ENCODE data around the gene PRKCA. TPM values are rescaled to one million over a fixed set of nuclear protein-coding genes. Genes with fewer than 3 reads are reported as not detected.

PRKCA gene
- total RNA-seq, 1 experiment from 2014 or later = 26.8 TPM

DNA sequence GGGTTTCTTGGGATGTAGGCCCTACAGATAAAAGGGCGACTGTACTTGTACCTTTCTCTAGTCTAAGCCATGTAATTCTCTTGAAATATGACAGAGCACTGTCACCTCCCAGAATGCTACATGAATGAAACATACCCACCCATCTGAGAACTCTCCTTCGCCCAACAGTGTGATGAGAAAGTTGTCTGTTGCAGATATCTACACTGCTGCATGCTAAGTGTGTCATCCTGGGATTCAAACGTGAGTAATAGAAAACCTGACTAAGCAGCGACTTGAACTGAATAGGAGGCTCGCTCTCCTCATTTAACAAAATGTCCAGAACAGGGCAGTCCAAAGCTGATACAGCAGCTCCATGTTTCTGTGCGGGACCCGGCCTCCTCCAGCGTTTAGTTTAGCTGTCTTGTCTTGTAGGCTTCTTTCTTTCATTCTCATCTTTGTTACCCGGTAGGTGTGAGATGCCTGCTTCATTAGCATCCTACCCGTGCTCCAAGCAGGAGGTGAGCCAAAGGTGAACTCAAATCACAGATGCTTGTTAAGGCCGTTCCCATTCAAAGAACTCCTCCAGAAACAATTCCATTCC lies 211.9 kb downstream of the PRKCA start:
- DNase-seq (ENCODE audit: low read depth) = peak; percentile 51

DNA sequence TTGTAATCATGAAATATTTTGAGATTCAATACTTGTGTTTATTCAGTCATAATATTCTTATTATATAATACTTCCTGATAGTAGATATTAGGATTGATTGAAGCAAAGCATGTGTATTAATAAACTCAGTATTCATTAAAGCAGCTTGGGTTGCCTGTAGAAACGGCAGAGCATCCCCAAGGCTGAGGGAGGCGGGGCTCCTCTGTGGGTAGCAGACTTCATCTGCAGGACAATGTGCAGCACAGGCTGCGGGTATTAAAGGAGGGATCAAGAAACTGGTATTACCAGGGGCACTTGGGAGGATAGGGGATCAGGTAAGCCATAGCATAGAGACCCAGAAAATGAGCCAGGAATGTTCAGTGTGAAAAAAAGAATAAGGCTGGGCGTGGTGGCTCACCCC lies 213.6 kb downstream of the PRKCA start:
- no peak for DNase-seq (ENCODE audit: low read depth)

DNA sequence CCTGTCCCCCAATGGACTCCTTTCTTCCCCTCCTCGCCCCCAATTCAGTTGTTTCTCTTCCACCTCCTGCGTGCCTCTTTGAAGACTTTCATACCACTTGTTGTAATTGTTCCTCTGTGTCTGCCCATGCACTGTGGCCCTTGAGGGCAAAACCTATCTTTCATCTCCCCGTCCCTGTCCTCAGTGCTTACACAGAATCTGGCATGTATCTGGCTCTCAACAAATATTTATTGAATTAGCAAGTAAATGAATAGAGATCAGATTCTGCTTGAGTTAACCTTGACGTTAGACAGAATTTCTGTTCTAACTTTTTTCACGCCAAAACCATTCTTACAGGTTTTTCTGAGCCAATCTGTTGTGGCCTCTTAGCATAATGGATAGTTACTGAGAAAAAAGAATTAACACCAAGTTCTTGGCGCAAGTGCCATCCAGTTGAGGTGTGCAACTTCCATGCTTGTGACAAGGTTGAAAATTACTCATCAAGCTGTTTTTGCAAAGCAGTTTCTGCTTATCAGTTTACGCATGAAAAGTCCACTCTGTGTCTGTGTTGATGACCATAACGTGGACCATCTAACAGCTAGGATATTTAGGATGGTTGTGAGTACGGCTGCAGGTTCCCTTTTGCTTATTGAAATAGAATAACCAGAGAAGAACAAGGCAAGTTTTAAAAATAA lies 215.1 kb downstream of the PRKCA start:
- no peak for DNase-seq (ENCODE audit: low read depth)

DNA sequence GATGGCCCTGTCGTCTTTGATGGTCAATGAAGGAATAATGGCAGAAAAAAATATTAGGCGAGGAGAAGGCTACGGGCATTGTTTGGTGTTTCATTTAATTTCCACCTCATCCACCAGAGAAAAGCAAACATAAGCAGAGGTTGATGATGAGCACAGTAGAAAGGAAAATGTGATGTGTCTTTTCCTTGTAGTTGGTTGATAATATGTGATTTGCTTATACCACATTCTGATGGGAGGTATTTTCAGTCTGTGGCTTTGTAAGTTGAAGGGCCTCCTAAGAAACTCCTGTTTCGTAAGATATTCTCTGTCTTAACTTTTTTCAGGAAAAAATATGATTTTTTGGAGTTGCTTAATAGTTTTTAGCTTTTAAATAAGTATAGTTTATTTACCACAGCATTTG lies 215.7 kb downstream of the PRKCA start:
- no peak for DNase-seq (ENCODE audit: low read depth)

DNA sequence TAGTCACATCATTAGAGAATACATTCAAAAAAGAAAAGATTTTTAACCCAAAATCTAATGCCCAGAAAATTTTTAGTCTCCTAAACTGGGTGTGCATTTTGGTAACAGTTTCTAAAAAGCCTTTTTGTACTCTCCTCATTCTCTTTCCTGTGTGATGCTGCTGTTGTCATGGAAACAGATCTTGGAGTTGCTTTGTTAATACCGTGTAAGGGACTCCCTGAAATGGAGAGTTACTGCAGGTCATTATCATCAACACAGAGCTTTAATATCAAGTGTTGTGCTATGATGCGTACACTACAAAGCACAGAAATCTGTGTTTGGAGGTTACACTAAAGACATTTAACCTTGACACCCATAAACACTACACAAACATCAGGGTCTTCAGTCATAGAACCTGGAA lies 216.3 kb downstream of the PRKCA start:
- DNase-seq (ENCODE audit: low read depth) = peak; percentile 41

DNA sequence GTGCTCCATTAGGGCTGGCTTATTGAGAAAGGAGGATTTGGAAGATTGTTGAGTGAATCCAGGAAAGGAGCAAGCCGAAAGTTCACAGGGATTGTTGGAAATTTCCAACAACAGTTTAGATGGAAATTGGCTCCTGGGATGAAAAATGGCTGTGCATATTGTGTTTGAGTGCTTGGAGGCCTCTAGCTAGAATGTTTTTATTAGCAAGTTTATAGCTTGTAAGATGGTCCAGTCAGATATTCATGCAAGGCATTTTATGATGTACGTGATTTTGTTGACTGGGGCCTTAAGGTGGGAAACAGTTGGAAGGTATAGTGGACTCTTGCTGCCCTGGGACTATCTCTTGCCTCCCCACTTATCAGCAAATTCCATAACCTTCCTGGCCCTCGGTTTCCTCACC lies 216.7 kb downstream of the PRKCA start:
- no peak for DNase-seq (ENCODE audit: low read depth)

DNA sequence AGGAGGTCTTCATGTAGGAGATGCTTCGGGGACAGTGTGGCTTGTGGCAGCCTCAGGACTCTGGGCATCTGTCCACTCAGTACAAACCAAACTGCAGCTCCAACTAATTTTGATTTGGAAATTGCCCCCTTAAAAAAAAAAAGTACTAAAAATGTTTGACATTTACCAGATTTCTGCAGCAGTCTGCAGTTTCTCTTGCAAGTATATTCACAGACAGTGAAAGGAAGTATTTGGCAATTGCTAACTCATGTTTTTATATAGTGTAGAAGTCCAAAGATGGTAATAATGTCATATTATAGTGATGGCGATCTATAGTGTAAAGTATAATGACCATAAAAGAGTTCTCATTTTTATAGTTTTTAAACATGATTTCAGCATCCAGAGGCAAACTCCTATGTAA lies 218.6 kb downstream of the PRKCA start:
- no peak for DNase-seq (ENCODE audit: low read depth)

DNA sequence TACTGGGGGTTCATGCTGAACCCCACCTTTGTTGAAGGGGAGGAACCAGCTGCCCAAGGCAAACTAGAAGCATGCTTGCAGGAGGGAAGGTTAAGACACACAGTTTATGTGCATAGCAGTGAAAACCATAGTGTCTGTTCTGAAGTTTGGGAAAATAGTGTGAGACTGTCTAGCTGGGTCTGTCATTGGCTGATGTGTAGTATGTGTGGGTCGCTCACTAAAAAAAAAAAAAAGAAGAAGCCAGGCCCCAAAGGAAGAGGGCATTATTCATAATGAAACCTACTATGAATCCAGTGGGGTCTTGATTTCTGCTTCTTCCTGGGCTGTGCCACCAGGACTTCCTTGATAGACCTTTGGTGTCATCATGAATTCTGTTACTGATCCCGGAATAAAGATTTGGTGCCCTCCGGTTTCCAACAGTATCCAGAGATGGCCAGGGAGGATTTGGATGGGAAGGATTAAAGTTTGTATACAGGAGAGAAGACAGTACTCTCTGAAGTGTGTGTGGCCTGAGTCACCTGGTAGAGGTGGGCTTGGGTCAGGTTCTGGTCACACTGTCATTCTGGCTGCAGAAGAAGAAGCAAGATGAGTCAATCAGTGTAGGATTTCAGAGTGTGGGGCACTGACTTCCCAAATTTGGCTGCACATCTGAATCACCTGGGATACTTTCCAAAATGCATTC lies 220.3 kb downstream of the PRKCA start:
- peak; percentile 26 for DNase-seq (ENCODE audit: low read depth)

DNA sequence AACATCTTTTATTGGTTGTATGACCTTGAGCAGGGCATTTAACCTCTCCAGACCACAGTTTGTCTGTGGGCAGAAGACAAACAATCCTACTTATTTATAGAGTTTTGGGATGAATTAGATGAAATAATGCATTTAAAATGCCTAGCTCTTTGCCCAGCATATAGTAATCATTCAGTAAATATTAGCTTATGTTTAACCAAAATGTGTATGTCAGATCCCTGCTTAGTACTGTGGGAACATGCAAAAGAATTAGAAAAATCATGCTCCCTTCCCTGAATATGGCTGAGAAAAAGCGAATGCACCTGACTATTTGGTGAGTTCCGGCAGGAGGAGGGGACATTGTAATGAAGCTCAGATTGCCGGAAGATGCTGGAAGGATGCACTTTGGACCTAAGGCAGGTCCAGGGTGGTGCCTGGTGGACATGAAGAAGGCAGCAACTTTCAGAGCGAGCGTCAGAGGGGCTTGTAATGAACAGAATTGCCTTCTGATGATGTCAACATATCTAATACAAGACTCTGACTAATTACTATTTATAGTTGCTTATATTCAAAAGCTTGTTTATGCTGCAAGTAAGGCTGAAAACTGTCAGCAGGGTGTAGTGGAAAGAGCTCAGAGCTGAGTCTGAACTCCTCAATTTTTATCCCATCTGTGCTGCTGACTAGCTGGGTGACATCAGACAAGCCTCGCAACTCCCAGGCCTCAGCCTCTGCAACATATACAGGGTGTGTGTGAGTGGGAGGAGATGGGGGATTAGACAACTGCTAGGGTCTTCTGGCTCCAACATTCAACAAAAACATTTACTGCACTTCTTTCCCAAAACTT lies 221.2 kb downstream of the PRKCA start:
- DNase-seq (ENCODE audit: low read depth) = peak; percentile 22

DNA sequence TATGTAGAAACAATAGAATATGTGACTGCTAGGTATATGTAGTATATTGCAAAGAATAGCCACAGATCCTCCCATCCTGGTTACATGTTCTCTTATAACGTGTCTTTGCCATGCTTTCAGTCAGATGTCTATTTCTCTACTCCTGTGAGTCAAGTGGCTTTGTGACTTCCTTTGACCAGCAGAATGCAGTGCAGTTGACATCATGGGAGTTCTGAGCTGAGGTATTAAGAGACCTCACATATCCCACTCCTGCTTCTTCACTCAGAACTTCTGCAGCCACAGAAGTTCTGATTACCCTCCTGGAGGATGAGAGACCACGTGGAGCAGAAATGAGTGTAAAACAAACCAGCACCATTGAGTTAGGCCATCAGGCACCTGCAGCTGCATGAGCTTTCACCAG lies 222.5 kb downstream of the PRKCA start:
- no peak for DNase-seq (ENCODE audit: low read depth)

DNA sequence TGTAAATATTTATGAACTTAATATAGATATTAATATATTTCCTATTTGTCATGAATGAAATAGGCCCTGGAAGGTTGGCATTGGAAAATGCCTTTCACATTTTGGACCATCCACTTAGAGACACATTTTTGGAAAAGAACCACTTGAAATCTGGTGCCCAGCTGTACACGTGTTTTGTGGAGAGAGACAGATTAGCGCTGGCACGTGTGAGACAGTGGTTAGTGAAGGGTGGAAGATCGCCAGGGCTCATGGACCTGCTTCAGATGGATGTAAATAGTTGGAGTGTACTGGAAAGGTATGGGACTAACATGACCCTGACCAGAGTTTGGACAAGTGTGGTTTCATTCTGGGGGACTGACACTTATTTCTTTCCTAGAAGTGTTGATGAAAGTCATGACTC lies 222.9 kb downstream of the PRKCA start:
- DNase-seq (ENCODE audit: low read depth) = no peak

DNA sequence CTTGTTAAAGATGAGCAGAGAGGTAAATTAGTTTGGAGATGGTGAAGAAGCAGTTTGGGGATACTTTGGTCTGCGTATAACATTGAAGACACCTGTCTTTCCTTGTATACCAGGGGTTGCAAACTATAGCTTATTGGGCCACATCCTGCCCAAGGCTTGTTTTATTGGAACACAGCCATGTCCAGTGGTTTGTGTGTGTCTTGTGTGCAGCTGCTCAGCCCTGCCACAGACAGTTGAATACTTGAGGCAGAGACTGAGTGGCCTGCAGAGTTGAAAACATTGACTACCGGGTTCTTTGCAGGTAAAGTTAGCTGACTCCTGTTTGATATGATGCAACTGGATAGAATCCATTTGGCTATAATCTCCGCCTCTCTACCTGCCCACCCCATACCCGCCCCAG lies 224.4 kb downstream of the PRKCA start:
- DNase-seq (ENCODE audit: low read depth) = peak; percentile 88

DNA sequence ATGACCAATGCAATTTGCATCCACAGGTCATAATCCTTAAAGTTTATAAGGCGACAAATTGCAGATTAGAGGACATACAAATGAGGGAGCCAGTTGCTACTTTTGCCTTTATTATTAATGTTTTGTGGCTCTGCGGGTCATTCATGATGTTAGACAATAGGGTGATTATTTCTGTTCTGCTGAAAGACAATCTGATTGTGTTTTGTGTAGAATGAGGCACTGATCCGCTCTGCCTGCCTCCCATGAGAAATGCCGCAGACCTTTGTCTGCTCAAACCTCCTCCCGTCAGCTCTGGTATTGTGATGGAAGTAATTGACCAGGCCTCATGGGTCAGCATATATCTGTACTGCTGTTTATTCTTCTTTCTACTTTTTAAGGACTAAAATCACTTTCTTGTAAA lies 224.9 kb downstream of the PRKCA start:
- DNase-seq (ENCODE audit: low read depth) = no peak

DNA sequence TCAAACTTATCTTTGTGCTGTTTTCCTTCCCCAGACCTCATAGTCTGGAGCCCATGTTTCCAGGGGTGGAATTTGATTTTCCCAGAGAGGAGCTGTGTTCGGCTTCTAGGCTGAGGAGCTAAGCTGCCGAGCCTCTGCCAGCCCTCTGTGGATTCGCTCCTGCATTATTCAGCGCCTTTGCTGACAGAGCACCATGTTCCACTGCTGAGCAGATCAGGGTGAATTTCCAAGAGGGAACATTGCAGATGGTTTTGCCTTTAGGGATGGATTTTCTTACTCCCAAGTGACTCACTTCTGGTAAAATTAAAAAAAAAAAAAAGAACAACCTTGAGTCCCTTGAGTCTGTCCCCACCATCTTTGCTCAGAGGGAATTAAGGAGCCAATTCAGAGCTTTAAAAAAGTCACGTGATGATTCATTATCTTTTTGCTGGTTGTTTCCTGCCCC lies 229.5 kb downstream of the PRKCA start:
- peak; percentile 40 for DNase-seq (ENCODE audit: low read depth)

DNA sequence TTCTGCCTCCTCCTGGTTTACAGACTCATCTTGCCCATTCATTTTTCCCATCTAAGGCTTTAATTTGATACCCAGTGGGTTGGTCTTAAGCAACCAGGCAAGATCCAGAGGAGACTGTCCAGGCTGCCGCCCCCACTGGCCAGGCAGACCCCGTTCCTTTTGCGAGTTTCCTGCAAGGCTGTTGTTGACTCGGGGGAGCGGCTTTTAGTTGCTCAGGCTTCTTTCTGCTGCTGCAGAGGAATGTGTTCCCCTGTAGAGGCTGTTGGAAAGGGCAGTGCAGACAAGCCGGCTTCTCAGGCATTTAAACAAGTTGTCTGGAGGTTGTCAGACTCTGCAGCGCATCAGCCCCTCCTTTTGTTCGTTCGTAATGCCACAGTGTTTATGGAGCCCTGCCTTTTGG lies 231.2 kb downstream of the PRKCA start:
- no peak for DNase-seq (ENCODE audit: low read depth)

DNA sequence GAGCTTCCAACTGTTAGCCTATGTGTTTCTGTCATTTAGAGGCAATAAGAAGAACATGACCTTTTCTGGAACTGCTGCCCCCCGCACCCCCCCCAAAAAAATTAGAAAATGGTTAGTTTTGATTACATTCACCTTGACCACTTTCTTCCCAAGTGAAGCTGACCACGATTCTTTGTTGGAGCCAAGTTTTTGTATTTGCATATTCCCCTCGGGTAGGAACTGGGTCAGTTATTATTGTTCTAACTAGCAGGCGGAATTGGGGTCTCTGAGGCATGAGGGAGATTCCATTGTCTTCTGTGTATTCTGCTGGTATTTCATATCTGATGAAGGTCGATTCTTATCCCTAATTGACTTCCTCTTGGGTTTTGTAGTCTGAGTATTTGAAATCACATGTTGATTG lies 231.6 kb downstream of the PRKCA start:
- no peak for DNase-seq (ENCODE audit: low read depth)

DNA sequence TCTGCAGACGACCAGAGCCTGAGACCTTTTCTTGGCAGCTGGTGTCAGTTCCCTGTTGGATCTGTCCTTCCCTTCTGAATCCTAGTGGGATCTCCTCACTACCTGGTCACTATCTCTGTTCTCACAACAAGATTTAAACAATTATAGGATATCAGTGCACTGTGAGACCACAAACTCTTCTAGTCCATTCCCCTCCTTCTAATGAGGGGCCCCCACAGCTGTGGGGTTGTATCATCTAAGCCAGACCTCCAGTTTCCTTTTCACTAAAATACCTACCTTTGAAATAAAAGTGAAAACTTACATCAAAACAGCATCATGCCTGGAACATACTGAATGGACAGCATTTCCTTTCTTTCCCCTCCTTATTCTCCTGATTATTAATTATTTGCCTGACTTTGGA lies 233.2 kb downstream of the PRKCA start:
- no peak for DNase-seq (ENCODE audit: low read depth)

DNA sequence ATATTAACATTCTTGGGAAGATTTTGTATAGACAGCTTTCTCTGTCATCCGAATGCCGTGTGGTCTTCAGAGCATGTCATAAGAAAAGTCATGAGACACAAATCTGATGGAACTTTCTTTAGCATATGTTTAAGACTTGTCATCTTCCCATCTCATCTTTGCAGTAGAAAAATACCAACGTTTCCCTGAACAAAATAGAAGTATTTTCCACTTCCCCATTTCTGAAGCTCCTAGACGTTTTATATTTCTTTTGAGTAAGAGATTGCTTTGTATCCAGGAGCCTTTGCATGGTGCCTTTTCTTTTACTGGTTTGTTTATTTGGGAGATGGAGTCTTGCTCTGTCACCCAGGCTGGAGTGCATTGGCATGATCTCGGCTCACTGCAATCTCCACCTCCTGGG lies 235.1 kb downstream of the PRKCA start:
- no peak for DNase-seq (ENCODE audit: low read depth)

DNA sequence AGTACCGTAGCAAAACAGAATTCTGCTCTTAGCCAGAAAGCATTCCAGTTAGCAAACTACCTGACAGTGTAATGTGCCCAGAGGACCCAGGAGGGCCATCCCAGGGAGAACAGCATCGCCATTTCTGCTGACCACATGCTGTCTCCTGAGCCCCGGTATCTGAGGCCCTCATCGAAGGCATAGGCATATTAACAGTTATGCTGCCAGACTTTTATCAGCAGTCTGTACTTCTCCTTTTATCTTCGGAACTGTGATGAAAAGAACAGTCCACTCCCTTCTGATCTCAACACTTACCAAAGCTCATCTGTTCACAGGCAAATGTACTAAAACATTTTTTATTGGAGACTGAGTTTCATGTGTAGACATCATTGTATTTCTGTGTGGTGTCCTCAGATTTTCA lies 236.4 kb downstream of the PRKCA start:
- no peak for DNase-seq (ENCODE audit: low read depth)

DNA sequence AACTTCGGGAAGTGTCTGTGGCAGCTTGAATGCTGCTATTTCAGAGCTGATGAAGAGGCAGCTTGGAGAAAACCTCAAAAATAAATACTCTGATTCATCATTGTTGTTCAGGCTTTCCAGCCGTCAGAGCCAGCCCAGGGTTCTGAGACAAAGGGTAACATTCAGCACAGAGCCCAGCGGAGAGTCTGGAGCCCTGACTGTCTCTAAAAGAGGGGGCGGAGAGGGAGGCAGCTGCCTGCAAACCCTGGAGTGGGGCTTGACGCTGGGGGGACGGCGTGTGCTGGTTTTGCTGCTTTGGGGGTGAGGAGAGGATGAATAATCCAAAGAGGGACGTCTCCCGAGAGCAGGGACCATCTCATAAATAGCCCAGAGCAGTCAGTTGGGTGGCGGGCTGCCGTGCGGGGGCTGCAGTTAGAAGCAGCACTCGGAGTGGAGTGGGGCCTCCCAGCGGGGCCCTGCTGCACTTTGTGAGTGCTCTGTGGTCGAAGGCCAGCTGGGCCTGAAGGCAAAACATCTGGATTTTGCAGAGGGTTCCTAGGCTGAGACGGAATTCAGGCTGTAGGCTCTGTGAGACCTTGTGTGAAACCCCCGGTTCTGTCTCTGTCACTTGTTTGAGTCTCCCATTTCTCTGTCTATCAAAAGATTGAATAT lies 237.8 kb downstream of the PRKCA start:
- peak; percentile 94 for DNase-seq (ENCODE audit: low read depth)

DNA sequence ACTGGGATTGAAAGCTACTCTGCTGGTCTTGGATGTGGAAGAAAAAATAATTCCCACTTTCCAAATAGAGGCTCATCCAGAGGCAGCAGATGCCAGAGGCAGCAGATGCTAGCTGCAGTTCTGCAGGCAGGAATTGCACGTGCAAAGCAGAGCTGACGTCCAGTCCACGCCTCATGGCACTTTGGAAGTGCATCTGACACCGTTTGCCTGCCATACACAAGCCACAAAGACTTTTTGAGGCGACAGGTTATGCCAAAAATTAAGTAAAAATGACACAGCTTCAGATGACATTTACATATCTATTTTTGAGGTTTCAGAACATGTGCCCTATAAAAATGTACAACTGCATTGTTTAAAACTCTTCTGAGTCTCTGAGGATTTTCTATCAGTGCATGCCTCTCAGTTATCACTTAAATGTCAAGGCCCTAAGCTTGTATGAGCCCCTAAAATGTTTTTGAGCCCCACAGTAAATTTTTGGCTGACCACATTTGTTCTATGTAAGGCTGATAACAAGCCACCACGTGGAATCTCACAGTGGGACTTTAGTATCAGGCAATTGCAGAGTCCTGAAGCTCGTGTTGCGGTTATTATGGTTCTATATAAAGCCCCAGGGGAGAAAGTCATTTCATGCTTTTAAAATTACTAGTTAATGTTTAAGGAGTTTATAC lies 239.2 kb downstream of the PRKCA start:
- DNase-seq (ENCODE audit: low read depth) = peak; percentile 40

All from LHCN-M2 (cell line).